ENCODE measurements around the gene TUG1. TPM values are rescaled to one million over a fixed set of nuclear protein-coding genes. Genes with fewer than 3 reads are reported as not detected.

Gene TUG1
- total RNA-seq (2021; ENCODE audit: unreplicated experiment) (69.8 TPM), Bru-seq, nascent RNA (percentile 97 among the genes with signal in this experiment), BruChase-seq, experiment 1, labeled RNA remaining after a 2-hour chase (percentile 100 among the genes with signal in this experiment), BruChase-seq, experiment 2, labeled RNA remaining after a 6-hour chase (percentile 99 among the genes with signal in this experiment)
- 33.1 TPM for polyA plus RNA-seq (2012; ENCODE audit: insufficient read length)
- long read RNA-seq, full-length matches to known transcripts = 25 of 58 reads
- long read RNA-seq, partial matches to known transcripts = 2 of 58 reads
- long read RNA-seq, other reads (novel, unspliced or antisense) = 31 of 58 reads

- H3K27me3 ChIP-seq (ENCODE audit: control insufficient read depth, insufficient read depth, low read length) = no peaks in the 10 kb centered on the region
- TF ChIP-seq REST (IDR thresholded peaks at IDR 0.05; ENCODE audit: insufficient read depth in 1 of 2, low read depth in 2 of 2, low read length in 1 of 2) (no peak), POLR2AphosphoS5 (IDR thresholded peaks at IDR 0.05; ENCODE audit: low read depth, low read length) (peak; percentile 29), CTCF (IDR thresholded peaks at IDR 0.05) (no peak)
- H3K9me3 ChIP-seq (ENCODE audit: control insufficient read depth, insufficient read depth, low read depth, low read length) = peaks cover 38% of the 10 kb centered on the region
- intact Hi-C loops (cut with micrococcal nuclease; ENCODE audit: unreplicated experiment) (loop anchor here (2.0 kb wide), 1 partner anchor 116 kb away; no protein-coding TSS in a partner anchor), in situ Hi-C loops (cut with HindIII; ENCODE audit: low pct_unique_long_range_greater_than_20kb, low sequenced_read_pairs) (no loop called here)
- no TSS peak for BruUV-seq (replicated peaks)
- DNase-seq (ENCODE audit: low read depth, low spot score) (peak; percentile 71), ATAC-seq (peak; percentile 96)
- peak within 1 kb of the TSS; percentile 91 for H3K27ac ChIP-seq (ENCODE audit: low read length)
- H3K36me3 ChIP-seq (ENCODE audit: control insufficient read depth, insufficient read depth, low read length) = peaks cover 23% of the 10 kb centered on the region
- H3K4me1 ChIP-seq (ENCODE audit: control insufficient read depth, insufficient read depth, low read length) = peaks cover 14% of the 10 kb centered on the region; the same call in 1 of the 2 replicates
- CTCF ChIA-PET = interaction anchor here (0.6 kb wide), 1 partner anchor 47 kb away, joined by 4 read pairs; no protein-coding TSS in a partner anchor
- peak within 1 kb of the TSS; percentile 68 to 92 for H3K4me3 ChIP-seq (ENCODE audit: low read depth in 2 of 2, low read length in 2 of 2)
- POLR2A ChIA-PET = interaction anchor here (0.6 to 1.0 kb wide), 4 partner anchors 115 to 159 kb away, joined by 3 to 4 read pairs (median 3); no protein-coding TSS in a partner anchor
Observed at GRCh38 chr22:30968924-30969531, at the start of gene TUG1. Gene TUG1, plus strand, starts transcription at chr22:30969265.

- POLR2A ChIA-PET = no interaction called here
- TF ChIP-seq CTCF (IDR thresholded peaks at IDR 0.05) = no peak
- no peak for TF ChIP-seq TCF7L2 (IDR thresholded peaks at IDR 0.05; ENCODE audit: low read depth, low read length)
- TF ChIP-seq REST (IDR thresholded peaks at IDR 0.05; ENCODE audit: insufficient read depth in 1 of 2, low read depth in 2 of 2, low read length in 1 of 2) = no peak
- no peak for TF ChIP-seq POLR2AphosphoS5 (IDR thresholded peaks at IDR 0.05; ENCODE audit: low read depth, low read length)
- no peak for TF ChIP-seq SIN3A (IDR thresholded peaks at IDR 0.05; ENCODE audit: borderline replicate concordance, insufficient read depth, low read depth, low read length)
- H3K4me1 ChIP-seq (ENCODE audit: control insufficient read depth, insufficient read depth, low read length) = no peaks in the 10 kb centered on the region
- no TSS peak for BruUV-seq (replicated peaks)
- DNase-seq (ENCODE audit: low read depth, low spot score) (no peak), ATAC-seq (no peak)
- H3K27ac ChIP-seq (ENCODE audit: low read length) = no peak overlapping the region
- H3K27me3 ChIP-seq (ENCODE audit: control insufficient read depth, insufficient read depth, low read length) = no peaks in the 10 kb centered on the region
- no peak overlapping the region for H3K4me3 ChIP-seq (ENCODE audit: low read depth in 2 of 2, low read length in 2 of 2)
- H3K36me3 ChIP-seq (ENCODE audit: control insufficient read depth, insufficient read depth, low read length) = no peaks in the 10 kb centered on the region
- intact Hi-C loops (cut with micrococcal nuclease; ENCODE audit: unreplicated experiment) (loop anchor here (1.0 kb wide), 1 partner anchor 157 kb away; no protein-coding TSS in a partner anchor), in situ Hi-C loops (cut with HindIII; ENCODE audit: low pct_unique_long_range_greater_than_20kb, low sequenced_read_pairs) (no loop called here)
- CTCF ChIA-PET = interaction anchor here (0.6 to 0.8 kb wide), 8 partner anchors 82 to 285 kb away, joined by 3 to 7 read pairs (median 4); no protein-coding TSS in a partner anchor
- no peaks in the 10 kb centered on the region for H3K9me3 ChIP-seq (ENCODE audit: control insufficient read depth, insufficient read depth, low read depth, low read length)
Observed at GRCh38 chr22:30919973-30920372, 49.1 kb upstream of the TUG1 start.

Measured in Panc1 (cell line).